Loucy (cell line): ENCODE measurements around the gene SMG7.

Experiments used
- H2AFZ ChIP-seq: fragments of 200-600 bp; sonication (generic); 2 replicates; pipeline ENCODE4 v1.6.0; 2016; ENCODE audit warnings: antibody characterized with exemption, mild to moderate bottlenecking, low read length, moderate library complexity
- H3F3A ChIP-seq: fragments of 200-600 bp; 2 replicates; pipeline ENCODE4 v1.6.0; 2016; ENCODE audit warnings: antibody characterized with exemption, low read depth, mild to moderate bottlenecking
- H3K27me3 ChIP-seq: fragments of 200-600 bp; sonication (generic); 2 replicates; pipeline ENCODE4 v1.6.1; 2014; ENCODE audit warnings: low read length, mild to moderate bottlenecking; ENCODE audit not compliant: insufficient read depth, poor library complexity, severe bottlenecking
- H3K36me3 ChIP-seq: fragments of 200-600 bp; sonication (generic); 2 replicates; pipeline ENCODE4 v1.6.1; 2016; ENCODE audit warnings: low read length; ENCODE audit not compliant: insufficient read depth
- H3K4me1 ChIP-seq: fragments of 200-600 bp; sonication (generic); 2 replicates; pipeline ENCODE4 v1.5.1; 2014; ENCODE audit warnings: low read length, mild to moderate bottlenecking; ENCODE audit not compliant: insufficient read depth, poor library complexity, severe bottlenecking
- H3K4me2 ChIP-seq: fragments of 200-600 bp; sonication (generic); 2 replicates; pipeline ENCODE4 v1.6.0; 2014; ENCODE audit warnings: antibody characterized with exemption, low read length, low read depth, mild to moderate bottlenecking; ENCODE audit not compliant: poor library complexity, severe bottlenecking
- H3K4me3 ChIP-seq: fragments of 200-600 bp; sonication (generic); 2 replicates; pipeline ENCODE4 v1.5.1; 2014; ENCODE audit warnings: low read length, mild to moderate bottlenecking, mixed read lengths; ENCODE audit not compliant: poor library complexity, severe bottlenecking
- H3K79me2 ChIP-seq: fragments of 200-600 bp; sonication (generic); 2 replicates; pipeline ENCODE4 v1.6.1; 2014; ENCODE audit warnings: low read length; ENCODE audit not compliant: insufficient read depth
- H3K9ac ChIP-seq: fragments of 200-600 bp; sonication (generic); 2 replicates; pipeline ENCODE4 v1.6.0; 2014; ENCODE audit warnings: mild to moderate bottlenecking, low read depth, low read length, moderate library complexity; ENCODE audit not compliant: poor library complexity, severe bottlenecking
- H3K9me2 ChIP-seq: fragments of 200-600 bp; sonication (generic); replicated peaks from 2 replicates; pipeline ENCODE4 v1.6.1; 2016; ENCODE audit warnings: low read depth, low read length, mixed read lengths
- H3K9me3 ChIP-seq: fragments of 200-600 bp; sonication (generic); 2 replicates; pipeline ENCODE4 v1.6.1; 2014; ENCODE audit warnings: mild to moderate bottlenecking, antibody characterized with exemption, low read length, low read depth; ENCODE audit not compliant: insufficient read depth
- H4K20me1 ChIP-seq: fragments of 200-600 bp; sonication (generic); 2 replicates; pipeline ENCODE4 v1.6.0; 2014; ENCODE audit warnings: antibody characterized with exemption, low read length, mild to moderate bottlenecking; ENCODE audit not compliant: insufficient read depth, poor library complexity, severe bottlenecking
- EZH2phosphoT487 ChIP-seq: fragments of 200-600 bp; IDR thresholded peaks from 2 replicates; pipeline ENCODE4 v1.6.1; 2018; ENCODE audit warnings: antibody characterized with exemption, mild to moderate bottlenecking, moderate library complexity, borderline replicate concordance
- TF ChIP-seq, protein P1 (sequence below): fragments of 200-600 bp; sonication (generic); conservative IDR thresholded peaks from 2 replicates; pipeline ENCODE4 v1.5.1; 2014; ENCODE audit warnings: mild to moderate bottlenecking, antibody characterized with exemption, low read length

Gene SMG7

GRCh38 chr1:183533617-183534174 is 61.4 kb downstream of the SMG7 start:
- Histone ChIP-seq H3K9me3 (no peaks in the 10 kb centered on the region), H3K79me2 (no peaks in the 10 kb centered on the region), H3K9ac (no peak overlapping the region), H3K36me3 (peaks cover 98% of the 10 kb centered on the region), H3F3A (no peaks in the 10 kb centered on the region), H3K4me1 (no peaks in the 10 kb centered on the region), H3K4me3 (no peak overlapping the region), H3K27me3 (no peaks in the 10 kb centered on the region), H3K9me2 (no peaks in the 10 kb centered on the region), H3K4me2 (no peak overlapping the region), H4K20me1 (peaks cover 4% of the 10 kb centered on the region), H2AFZ (no peak overlapping the region)
- TF ChIP-seq, protein P1, sequence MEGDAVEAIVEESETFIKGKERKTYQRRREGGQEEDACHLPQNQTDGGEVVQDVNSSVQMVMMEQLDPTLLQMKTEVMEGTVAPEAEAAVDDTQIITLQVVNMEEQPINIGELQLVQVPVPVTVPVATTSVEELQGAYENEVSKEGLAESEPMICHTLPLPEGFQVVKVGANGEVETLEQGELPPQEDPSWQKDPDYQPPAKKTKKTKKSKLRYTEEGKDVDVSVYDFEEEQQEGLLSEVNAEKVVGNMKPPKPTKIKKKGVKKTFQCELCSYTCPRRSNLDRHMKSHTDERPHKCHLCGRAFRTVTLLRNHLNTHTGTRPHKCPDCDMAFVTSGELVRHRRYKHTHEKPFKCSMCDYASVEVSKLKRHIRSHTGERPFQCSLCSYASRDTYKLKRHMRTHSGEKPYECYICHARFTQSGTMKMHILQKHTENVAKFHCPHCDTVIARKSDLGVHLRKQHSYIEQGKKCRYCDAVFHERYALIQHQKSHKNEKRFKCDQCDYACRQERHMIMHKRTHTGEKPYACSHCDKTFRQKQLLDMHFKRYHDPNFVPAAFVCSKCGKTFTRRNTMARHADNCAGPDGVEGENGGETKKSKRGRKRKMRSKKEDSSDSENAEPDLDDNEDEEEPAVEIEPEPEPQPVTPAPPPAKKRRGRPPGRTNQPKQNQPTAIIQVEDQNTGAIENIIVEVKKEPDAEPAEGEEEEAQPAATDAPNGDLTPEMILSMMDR = no peak
- no peak for TF ChIP-seq EZH2phosphoT487

DNA sequence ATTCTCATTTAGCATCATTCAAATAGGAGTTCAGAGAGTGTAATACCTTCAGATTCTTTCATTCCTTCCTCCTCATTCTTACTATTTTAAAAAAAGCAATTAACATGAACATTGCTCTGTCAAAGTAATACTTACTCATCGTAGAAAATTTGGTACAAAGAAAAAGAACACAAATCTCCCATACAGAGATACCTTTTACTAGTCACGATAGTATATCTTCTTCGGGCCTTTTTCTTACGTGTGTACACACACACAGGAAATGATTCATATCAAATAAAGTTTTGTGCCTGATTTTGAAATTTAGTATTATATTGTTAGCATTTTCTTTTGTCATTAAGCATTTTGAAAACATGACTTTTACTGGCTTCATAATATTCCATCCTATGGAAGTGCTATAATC is 65.1 kb downstream of the SMG7 start:
- Histone ChIP-seq H3K4me1 (no peaks in the 10 kb centered on the region), H2AFZ (no peak overlapping the region), H4K20me1 (peaks cover 4% of the 10 kb centered on the region), H3K9ac (no peak overlapping the region), H3K9me2 (no peaks in the 10 kb centered on the region), H3K9me3 (no peaks in the 10 kb centered on the region), H3K27me3 (no peaks in the 10 kb centered on the region), H3K4me3 (no peak overlapping the region), H3F3A (0 out of 2 replicates have a peak, but pooled peaks cover under 1% of the 10 kb centered on the region), H3K79me2 (no peaks in the 10 kb centered on the region), H3K4me2 (no peak overlapping the region), H3K36me3 (peaks cover 98% of the 10 kb centered on the region)
- no peak for TF ChIP-seq EZH2phosphoT487
- TF ChIP-seq, protein P1 = no peak

DNA sequence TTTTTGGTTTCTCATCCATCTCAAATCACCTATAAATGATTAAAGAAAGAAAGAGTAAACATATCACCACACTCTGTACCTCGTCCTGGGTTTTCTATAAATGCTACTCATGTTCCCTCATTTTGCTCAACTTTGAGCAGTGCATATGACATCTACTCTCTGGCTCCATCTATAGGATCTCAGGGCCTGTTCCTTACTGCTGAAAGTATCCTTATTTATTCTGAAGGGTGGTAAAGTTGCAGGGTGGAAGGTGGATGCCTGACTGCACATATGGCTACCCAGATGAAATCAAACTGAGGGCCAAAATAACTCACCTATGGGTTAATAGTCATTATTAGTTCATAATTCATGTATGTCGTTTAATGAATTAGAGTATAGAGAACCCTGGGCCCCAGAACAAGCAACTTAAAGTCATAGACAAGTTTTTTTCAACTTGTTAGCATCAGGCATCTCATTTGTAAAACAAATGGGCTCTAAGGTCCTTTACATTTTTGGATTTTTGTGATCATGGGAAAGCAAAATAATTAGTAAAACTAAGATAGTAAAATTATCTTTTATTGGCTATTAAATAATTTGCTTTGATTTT is 71.4 kb downstream of the SMG7 start:
- no peaks in the 10 kb centered on the region for H3K79me2 ChIP-seq
- no peaks in the 10 kb centered on the region for H3K4me1 ChIP-seq
- H3K9me3 ChIP-seq = no peaks in the 10 kb centered on the region
- H3K9me2 ChIP-seq = no peaks in the 10 kb centered on the region
- H3K9ac ChIP-seq = no peak overlapping the region
- no peak for TF ChIP-seq EZH2phosphoT487
- TF ChIP-seq, protein P1 = peak; percentile 86
- H4K20me1 ChIP-seq = no peaks in the 10 kb centered on the region
- H3K4me2 ChIP-seq = no peak overlapping the region
- peaks cover 96% of the 10 kb centered on the region for H3K36me3 ChIP-seq
- H2AFZ ChIP-seq = no peak overlapping the region
- 0 out of 2 replicates have a peak, but pooled peaks cover 3% of the 10 kb centered on the region for H3F3A ChIP-seq
- H3K27me3 ChIP-seq = no peaks in the 10 kb centered on the region
- H3K4me3 ChIP-seq = no peak overlapping the region
